Mesendoderm (in vitro differentiated cells): ENCODE measurements around the gene ECPAS.
"Not testable (repeated sequence)": the region's sequence is repeated elsewhere in the genome, so short reads cannot be mapped to it uniquely, and the experiment has no call there.

Experiments
- DNase-seq: peaks from one replicate; pipeline ENCODE4 v3.0.0; 2013
- H2AK5ac ChIP-seq: 2 replicates; pipeline ENCODE4 v1.6.1; 2013; ENCODE audit warnings: low read length, inconsistent platforms
- H2BK120ac ChIP-seq: 2 replicates; pipeline ENCODE4 v1.6.1; 2013; ENCODE audit warnings: low read depth, mild to moderate bottlenecking, low read length, moderate library complexity, mixed read lengths
- H2BK15ac ChIP-seq: replicated peaks from 2 replicates; pipeline ENCODE4 v1.6.1; 2013; ENCODE audit warnings: low read depth, mild to moderate bottlenecking, moderate library complexity
- H2BK5ac ChIP-seq: 2 replicates; pipeline ENCODE4 v1.6.1; 2013; ENCODE audit warnings: low read length, inconsistent platforms
- H3K18ac ChIP-seq: 2 replicates; pipeline ENCODE4 v1.6.1; 2013; ENCODE audit warnings: mild to moderate bottlenecking, low read length, mixed read lengths
- H3K23ac ChIP-seq: one replicate; pipeline ENCODE4 v1.6.1; 2013; ENCODE audit warnings: low read length
- H3K27ac ChIP-seq: 2 replicates; pipeline ENCODE4 v1.5.1; 2013; ENCODE audit warnings: low read depth, mild to moderate bottlenecking, inconsistent platforms, low read length, moderate library complexity
- H3K27me3 ChIP-seq: 2 replicates; pipeline ENCODE4 v1.6.1; 2013; ENCODE audit warnings: low read length, control low read depth, mild to moderate bottlenecking, inconsistent platforms; ENCODE audit not compliant: insufficient read depth, poor library complexity
- H3K36me3 ChIP-seq: 2 replicates; pipeline ENCODE4 v1.6.1; 2013; ENCODE audit warnings: low read length, inconsistent platforms; ENCODE audit not compliant: control insufficient read depth, insufficient read depth
- H3K4ac ChIP-seq: one replicate; pipeline ENCODE4 v1.6.1; 2013; ENCODE audit warnings: low read depth, mild to moderate bottlenecking, low read length, moderate library complexity
- H3K4me1 ChIP-seq: 2 replicates; pipeline ENCODE4 v1.6.1; 2013; ENCODE audit warnings: low read depth, low read length, inconsistent platforms; ENCODE audit not compliant: control insufficient read depth
- H3K4me2 ChIP-seq: 2 replicates; pipeline ENCODE4 v1.6.1; 2013; ENCODE audit warnings: low read length
- H3K4me3 ChIP-seq: 2 replicates; pipeline ENCODE4 v1.5.1; 2013; ENCODE audit warnings: mild to moderate bottlenecking, low read length
- H3K56ac ChIP-seq: one replicate; pipeline ENCODE4 v1.6.1; 2013; ENCODE audit warnings: low read length
- H3K79me1 ChIP-seq: 2 replicates; pipeline ENCODE4 v1.6.1; 2013; ENCODE audit warnings: low read length, inconsistent platforms
- H3K79me2 ChIP-seq: 2 replicates; pipeline ENCODE4 v1.6.1; 2013; ENCODE audit warnings: mild to moderate bottlenecking, low read length; ENCODE audit not compliant: control insufficient read depth, insufficient read depth
- H3K9ac ChIP-seq: 2 replicates; pipeline ENCODE4 v1.6.1; 2013; ENCODE audit warnings: low read length, inconsistent platforms
- H4K5ac ChIP-seq: one replicate; pipeline ENCODE4 v1.6.1; 2013; ENCODE audit warnings: low read length
- H4K8ac ChIP-seq: one replicate; pipeline ENCODE4 v1.6.1; 2013; ENCODE audit warnings: low read depth, mild to moderate bottlenecking, control low read depth, low read length, moderate library complexity
- WGBS: extraction: QIAGEN DNeasy Blood & Tissue Kit; methylation state at CpG from one replicate; pipeline ENCODE4 v1.1.7; 2013; ENCODE audit warnings: low lambda C conversion rate, missing lambda C conversion rate; ENCODE audit not compliant: insufficient coverage; ENCODE audit errors: extremely low coverage; 5-methylcytosine and 5-hydroxymethylcytosine counted together

Gene ECPAS

DNA sequence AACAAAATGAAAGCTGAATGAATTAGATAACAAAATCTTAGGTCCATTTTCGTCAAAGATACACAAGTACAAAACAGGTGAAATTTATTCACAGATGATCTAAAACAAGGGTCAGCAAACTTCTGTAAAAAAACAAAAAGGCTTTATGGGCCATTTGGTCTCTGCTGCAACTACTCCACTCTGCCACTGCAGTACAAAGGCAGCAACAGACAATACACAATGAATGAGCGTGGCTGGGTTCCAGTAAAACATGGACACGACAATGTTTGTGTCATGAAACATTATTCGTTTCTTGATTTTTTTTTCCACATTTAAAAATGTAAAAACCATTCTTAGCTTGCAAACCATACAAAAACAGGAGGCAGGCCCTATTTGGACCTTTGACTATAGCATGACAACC, 71.9 kb downstream of the ECPAS start:
- no peak overlapping the region for H2BK5ac ChIP-seq
- no peak overlapping the region for H2BK15ac ChIP-seq
- H3K79me2 ChIP-seq: no peaks in the 10 kb centered on the region
- H3K4me2 ChIP-seq: no peak overlapping the region
- no peak overlapping the region for H4K8ac ChIP-seq
- no peaks in the 10 kb centered on the region for H3K79me1 ChIP-seq
- H2BK120ac ChIP-seq: no peak overlapping the region
- H3K27me3 ChIP-seq: no peaks in the 10 kb centered on the region
- H3K4me3 ChIP-seq: no peak overlapping the region
- DNase-seq: no peak
- no peak overlapping the region for H4K5ac ChIP-seq
- no peak overlapping the region for H3K23ac ChIP-seq
- no peak overlapping the region for H3K18ac ChIP-seq
- no peak overlapping the region for H3K9ac ChIP-seq
- H3K4me1 ChIP-seq: no peaks in the 10 kb centered on the region
- H3K27ac ChIP-seq: no peak overlapping the region
- H3K4ac ChIP-seq: no peak overlapping the region
- no peak overlapping the region for H3K56ac ChIP-seq
- H2AK5ac ChIP-seq: no peak overlapping the region
- peaks cover 7% of the 10 kb centered on the region for H3K36me3 ChIP-seq
- WGBS: no CpG with 5 or more reads among the region's 4 CpGs

- Histone ChIP-seq H3K4me2 (no peak overlapping the region), H3K79me1 (no peaks in the 10 kb centered on the region), H3K79me2 (no peaks in the 10 kb centered on the region), H4K5ac (no peak overlapping the region), H2BK15ac (no peak overlapping the region), H3K4ac (no peak overlapping the region), H3K36me3 (peaks cover 5% of the 10 kb centered on the region), H3K9ac (no peak overlapping the region), H2BK120ac (no peak overlapping the region), H2BK5ac (no peak overlapping the region), H3K18ac (no peak overlapping the region), H4K8ac (no peak overlapping the region), H3K56ac (no peak overlapping the region), H3K27me3 (no peaks in the 10 kb centered on the region), H2AK5ac (no peak overlapping the region), H3K23ac (no peak overlapping the region), H3K4me1 (no peaks in the 10 kb centered on the region), H3K27ac (no peak overlapping the region), H3K4me3 (no peak overlapping the region)
- WGBS: no CpG with 5 or more reads among the region's 6 CpGs
- DNase-seq: no peak
These were observed 72.9 kb downstream of the ECPAS start for GRCh38 chr9:111411266-111411665.

GRCh38 chr9:111407813-111408212, 76.4 kb downstream of the ECPAS start:
- Histone ChIP-seq H4K5ac (no peak overlapping the region), H3K27me3 (no peaks in the 10 kb centered on the region), H3K27ac (no peak overlapping the region), H2AK5ac (no peak overlapping the region), H3K4me1 (no peaks in the 10 kb centered on the region), H3K79me2 (no peaks in the 10 kb centered on the region), H3K4me3 (no peak overlapping the region), H3K36me3 (peaks cover 4% of the 10 kb centered on the region), H2BK5ac (no peak overlapping the region), H3K56ac (no peak overlapping the region), H3K4me2 (no peak overlapping the region), H3K4ac (no peak overlapping the region), H3K18ac (no peak overlapping the region), H2BK120ac (no peak overlapping the region), H3K9ac (no peak overlapping the region), H2BK15ac (no peak overlapping the region), H4K8ac (no peak overlapping the region), H3K79me1 (no peaks in the 10 kb centered on the region), H3K23ac (no peak overlapping the region)
- WGBS: no CpG with 5 or more reads among the region's 3 CpGs
- no peak for DNase-seq

DNA sequence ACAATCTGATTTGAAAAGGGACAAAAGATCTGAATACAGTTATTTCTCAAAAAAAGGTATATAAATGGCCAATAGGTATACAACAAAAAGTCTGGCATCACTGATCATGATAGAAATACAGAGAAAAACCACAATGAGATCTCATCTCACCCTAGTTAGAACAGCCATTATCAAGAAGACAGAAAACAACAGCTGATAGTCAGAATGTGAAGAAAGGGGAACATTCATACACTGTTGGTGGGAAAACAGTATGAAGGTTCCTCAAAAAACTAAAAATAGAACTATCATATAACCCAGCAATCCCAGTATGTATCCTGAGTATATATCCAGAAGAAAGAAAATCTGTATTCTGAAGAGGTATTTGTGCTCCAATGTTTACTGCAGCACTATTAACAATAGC, 78.5 kb downstream of the ECPAS start:
- no peak for DNase-seq
- no peak overlapping the region for H3K9ac ChIP-seq
- no peaks in the 10 kb centered on the region for H3K79me2 ChIP-seq
- no peak overlapping the region for H4K8ac ChIP-seq
- H3K27me3 ChIP-seq: no peaks in the 10 kb centered on the region
- no peak overlapping the region for H2BK15ac ChIP-seq
- no peak overlapping the region for H4K5ac ChIP-seq
- no peaks in the 10 kb centered on the region for H3K4me1 ChIP-seq
- no peak overlapping the region for H3K4me3 ChIP-seq
- H3K27ac ChIP-seq: no peak overlapping the region
- no peak overlapping the region for H2BK120ac ChIP-seq
- H2AK5ac ChIP-seq: no peak overlapping the region
- H3K79me1 ChIP-seq: no peaks in the 10 kb centered on the region
- no peak overlapping the region for H3K23ac ChIP-seq
- H3K4me2 ChIP-seq: no peak overlapping the region
- H2BK5ac ChIP-seq: no peak overlapping the region
- H3K56ac ChIP-seq: no peak overlapping the region
- H3K36me3 ChIP-seq: peaks cover 2% of the 10 kb centered on the region
- H3K4ac ChIP-seq: no peak overlapping the region
- H3K18ac ChIP-seq: no peak overlapping the region

- H4K8ac ChIP-seq, H2BK5ac ChIP-seq, H3K27me3 ChIP-seq, H3K36me3 ChIP-seq, H2AK5ac ChIP-seq, H3K4me2 ChIP-seq, H3K56ac ChIP-seq, H3K79me1 ChIP-seq, H2BK120ac ChIP-seq, H3K9ac ChIP-seq, H3K27ac ChIP-seq, H3K4ac ChIP-seq, H4K5ac ChIP-seq, H2BK15ac ChIP-seq, H3K4me1 ChIP-seq, H3K18ac ChIP-seq, H3K23ac ChIP-seq, H3K79me2 ChIP-seq, H3K4me3 ChIP-seq, DNase-seq: not testable (repeated sequence)
- WGBS: no CpG with 5 or more reads among the region's 5 CpGs
These were observed 82.7 kb downstream of the ECPAS start for GRCh38 chr9:111401486-111401885.

- Histone ChIP-seq H3K36me3 (peaks cover 2% of the 10 kb centered on the region), H3K4me1 (no peaks in the 10 kb centered on the region), H3K23ac (no peak overlapping the region), H4K8ac (no peak overlapping the region), H3K79me2 (no peaks in the 10 kb centered on the region), H3K4me3 (no peak overlapping the region), H3K79me1 (peaks cover 3% of the 10 kb centered on the region), H3K9ac (no peak overlapping the region), H2AK5ac (no peak overlapping the region), H2BK120ac (no peak overlapping the region), H3K27me3 (no peaks in the 10 kb centered on the region), H3K18ac (no peak overlapping the region), H3K4ac (no peak overlapping the region), H3K4me2 (no peak overlapping the region), H3K27ac (no peak overlapping the region), H4K5ac (no peak overlapping the region), H2BK15ac (no peak overlapping the region), H2BK5ac (no peak overlapping the region), H3K56ac (no peak overlapping the region)
- no peak for DNase-seq
These were observed 83.7 kb downstream of the ECPAS start for GRCh38 chr9:111400564-111400898.
